IMR-90 (cell line): ENCODE measurements around the gene KCNK10. TPM values are rescaled to one million over a fixed set of nuclear protein-coding genes. Genes with fewer than 3 reads are reported as not detected.

Experiments used
- ATAC-seq: fragments of 200-7000 bp; cut with Tn5 transposase; 2 replicates; pipeline ENCODE4 v1.9.1; 2020; ENCODE audit warnings: low read depth, mild to moderate bottlenecking, moderate library complexity
- BruUV-seq: library from RNA; stranded (reverse); fragments of 400-500 nt; replicated peaks from 2 replicates; lab custom pipeline; 2021; lab: Mats Ljungman, UMichigan
- CTCF ChIA-PET: fragments of 300-600 bp; formaldehyde crosslinking; extraction: SDS; loops from one replicate; lab custom pipeline; 2021; ENCODE audit warnings: antibody characterized with exemption; lab: Yijun Ruan, JAX
- POLR2A ChIA-PET: fragments of 300-600 bp; sonication (Branson Sonifier 250); formaldehyde crosslinking; loops from one replicate; lab custom pipeline; 2022; ENCODE audit warnings: antibody characterized with exemption; ENCODE audit not compliant: unreplicated experiment; lab: Charles Lee
- DNase-seq: peaks from one replicate; pipeline ENCODE4 v3.0.0; 2013
- H2AFZ ChIP-seq: replicated peaks from 2 replicates; pipeline ENCODE3; 2013; ENCODE audit warnings: low read length, mild to moderate bottlenecking; ENCODE audit not compliant: poor library complexity
- H2AK5ac ChIP-seq: 2 replicates; pipeline ENCODE4 v1.6.1; 2013; ENCODE audit warnings: low read depth, low read length, inconsistent platforms
- H2AK9ac ChIP-seq: replicated peaks from 2 replicates; pipeline ENCODE3; 2013; ENCODE audit warnings: mild to moderate bottlenecking, low read depth, low read length, moderate library complexity; ENCODE audit not compliant: poor library complexity
- H2BK120ac ChIP-seq: 2 replicates; pipeline ENCODE4 v1.6.1; 2013; ENCODE audit warnings: low read depth, low read length, inconsistent platforms
- H2BK15ac ChIP-seq: 3 replicates; pipeline ENCODE4 v1.6.1; 2013; ENCODE audit warnings: low read depth, low read length, inconsistent platforms
- H2BK20ac ChIP-seq: 2 replicates; pipeline ENCODE4 v1.6.1; 2013; ENCODE audit warnings: low read depth, mild to moderate bottlenecking, inconsistent platforms, low read length, moderate library complexity
- H2BK5ac ChIP-seq: 2 replicates; pipeline ENCODE4 v1.6.1; 2013; ENCODE audit warnings: mild to moderate bottlenecking, low read depth, low read length, inconsistent platforms; ENCODE audit not compliant: poor library complexity, severe bottlenecking
- H3K14ac ChIP-seq: replicated peaks from 2 replicates; pipeline ENCODE4 v1.6.1; 2013; ENCODE audit warnings: low read depth, low read length, inconsistent platforms
- H3K18ac ChIP-seq: 2 replicates; pipeline ENCODE4 v1.6.1; 2013; ENCODE audit warnings: low read depth, low read length, control low read depth
- H3K23ac ChIP-seq: 2 replicates; pipeline ENCODE4 v1.6.1; 2013; ENCODE audit warnings: low read depth, low read length, inconsistent platforms
- H3K27ac ChIP-seq: 2 replicates; pipeline ENCODE4 v1.5.1; 2013; ENCODE audit warnings: mild to moderate bottlenecking, control low read depth, low read length; ENCODE audit not compliant: insufficient read depth
- H3K27me3 ChIP-seq: 2 replicates; pipeline ENCODE4 v1.6.1; 2013; ENCODE audit warnings: low read length; ENCODE audit not compliant: control insufficient read depth, insufficient read depth
- H3K36me3 ChIP-seq: 2 replicates; pipeline ENCODE4 v1.6.1; 2013; ENCODE audit warnings: low read length, mixed read lengths; ENCODE audit not compliant: control insufficient read depth, insufficient read depth
- H3K4ac ChIP-seq: 2 replicates; pipeline ENCODE4 v1.6.1; 2013; ENCODE audit warnings: low read depth, low read length, inconsistent platforms
- H3K4me1 ChIP-seq: 2 replicates; pipeline ENCODE4 v1.6.1; 2013; ENCODE audit warnings: low read length, mixed read lengths; ENCODE audit not compliant: control insufficient read depth, insufficient read depth
- H3K4me2 ChIP-seq: 2 replicates; pipeline ENCODE4 v1.6.1; 2013; ENCODE audit warnings: low read depth, mild to moderate bottlenecking, control low read depth, low read length, moderate library complexity
- H3K4me3 ChIP-seq: 2 replicates; pipeline ENCODE4 v1.5.1; 2013; ENCODE audit warnings: low read depth, mild to moderate bottlenecking, control low read depth, low read length, moderate library complexity; ENCODE audit not compliant: insufficient read depth
- H3K56ac ChIP-seq: 2 replicates; pipeline ENCODE4 v1.6.1; 2013; ENCODE audit warnings: low read length, inconsistent platforms; ENCODE audit not compliant: insufficient read depth; ENCODE audit errors: extremely low read depth
- H3K79me1 ChIP-seq, 2 experiments: 2 replicates each; pipeline ENCODE4 v1.6.1; 2013; ENCODE audit warnings: low read length in 2 of 2, inconsistent platforms in 1 of 2, low read depth in 1 of 2
- H3K9ac ChIP-seq: 2 replicates; pipeline ENCODE4 v1.6.1; 2013; ENCODE audit warnings: low read depth, low read length, control low read depth
- H3K9me1 ChIP-seq: 2 replicates; pipeline ENCODE4 v1.6.1; 2013; ENCODE audit warnings: low read length, inconsistent platforms; ENCODE audit not compliant: insufficient read depth
- H3K9me3 ChIP-seq: 2 replicates; pipeline ENCODE4 v1.6.1; 2013; ENCODE audit warnings: low read length; ENCODE audit not compliant: control insufficient read depth, insufficient read depth
- H4K20me1 ChIP-seq: 2 replicates; pipeline ENCODE4 v1.6.1; 2013; ENCODE audit warnings: low read length, inconsistent platforms; ENCODE audit not compliant: insufficient read depth
- H4K5ac ChIP-seq: 2 replicates; pipeline ENCODE4 v1.6.1; 2013; ENCODE audit warnings: mild to moderate bottlenecking, low read depth, low read length, control low read depth
- H4K8ac ChIP-seq, 2 experiments: 2 replicates each; pipeline ENCODE4 v1.6.1; 2013; ENCODE audit warnings: low read depth in 2 of 2, low read length in 2 of 2, control low read depth in 1 of 2, inconsistent platforms in 1 of 2
- H4K91ac ChIP-seq: 2 replicates; pipeline ENCODE4 v1.6.1; 2013; ENCODE audit warnings: low read depth, low read length, inconsistent platforms; ENCODE audit not compliant: insufficient read depth
- BHLHE40 ChIP-seq: fragments of 150-350 bp; IDR thresholded peaks from 2 replicates; pipeline ENCODE4 v1.6.1; 2016; ENCODE audit warnings: mild to moderate bottlenecking, low read depth, low read length
- CEBPB ChIP-seq: IDR thresholded peaks from 2 replicates; pipeline ENCODE4 v1.6.1; 2012; ENCODE audit warnings: low read depth, low read length, improper control_type of control experiment
- CHD1 ChIP-seq: IDR thresholded peaks from 2 replicates; pipeline ENCODE4 v1.6.1; 2012; ENCODE audit warnings: low read depth, low read length, improper control_type of control experiment
- FOS ChIP-seq: fragments of 150-350 bp; IDR thresholded peaks from 2 replicates; pipeline ENCODE4 v1.6.1; 2016; ENCODE audit warnings: low read depth, low read length
- MAFK ChIP-seq: IDR thresholded peaks from 2 replicates; pipeline ENCODE4 v1.6.1; 2012; ENCODE audit warnings: low read depth, low read length, improper control_type of control experiment
- MAZ ChIP-seq: IDR thresholded peaks from 2 replicates; pipeline ENCODE4 v1.6.1; 2012; ENCODE audit warnings: low read depth, mild to moderate bottlenecking, low read length, improper control_type of control experiment, moderate library complexity, borderline replicate concordance
- MXI1 ChIP-seq: IDR thresholded peaks from 2 replicates; pipeline ENCODE4 v1.6.1; 2012; ENCODE audit warnings: low read depth, mild to moderate bottlenecking, low read length, moderate library complexity, borderline replicate concordance
- NFE2L2 ChIP-seq: fragments of 150-350 bp; IDR thresholded peaks from 2 replicates; pipeline ENCODE4 v1.6.1; 2016; ENCODE audit warnings: low read depth, mild to moderate bottlenecking, low read length
- POLR2A ChIP-seq: IDR thresholded peaks from 2 replicates; pipeline ENCODE4 v1.6.1; 2012; ENCODE audit warnings: mild to moderate bottlenecking, low read depth, low read length
- RAD21 ChIP-seq: IDR thresholded peaks from 2 replicates; pipeline ENCODE4 v1.6.1; 2012; ENCODE audit warnings: low read length, improper control_type of control experiment
- RCOR1 ChIP-seq: IDR thresholded peaks from 2 replicates; pipeline ENCODE4 v1.6.1; 2012; ENCODE audit warnings: mild to moderate bottlenecking, low read length, improper control_type of control experiment; ENCODE audit not compliant: insufficient replicate concordance
- RFX5 ChIP-seq: IDR thresholded peaks from 2 replicates; pipeline ENCODE4 v1.8.0; 2012; ENCODE audit warnings: low read depth, mild to moderate bottlenecking, low read length, moderate library complexity
- SMC3 ChIP-seq: fragments of 150-350 bp; IDR thresholded peaks from 2 replicates; pipeline ENCODE4 v1.6.1; 2016; ENCODE audit warnings: low read depth, mild to moderate bottlenecking, antibody characterized with exemption, low read length, moderate library complexity
- WGBS, 2 experiments: methylation state at CpG; one replicate each; pipeline versions ENCODE4 v1.1.5 to v1.1.7; 2013; ENCODE audit warnings: missing lambda C conversion rate in 2 of 2; ENCODE audit not compliant: insufficient read length in 1 of 2; ENCODE audit errors: extremely low coverage in 2 of 2; 5-methylcytosine and 5-hydroxymethylcytosine counted together
- dilution Hi-C: fragments of 300-500 bp; cut with HindIII; formaldehyde crosslinking; loops from one replicate; pipeline ENCODE4 v1.14.3; 2018; ENCODE audit warnings: low sequenced_read_pairs; ENCODE audit not compliant: unreplicated experiment
- in situ Hi-C: fragments of 300-500 bp; cut with MboI; formaldehyde crosslinking; loops from 3 replicates; pipeline ENCODE4 v1.14.3; 2019; ENCODE audit warnings: low sequenced_read_pairs, inconsistent platforms, mixed read lengths
- intact Hi-C: fragments of 100-400 bp; cut with micrococcal nuclease; formaldehyde crosslinking; loops from 2 replicates; pipeline ENCODE4 v1.10.0; 2022
- polyA plus RNA-seq, 3 experiments: library from polyadenylated mRNA; depleted of rRNA; stranded (reverse); fragments of >200 nt; gene quantifications; 2 replicates each; pipeline ENCODE4 v1.2.3, GENCODE V29; 2012; ENCODE audit warnings: low replicate concordance in 1 of 3
- total RNA-seq: library from RNA; depleted of rRNA; stranded (reverse); fragments of >200 nt; gene quantifications from 2 replicates; pipeline ENCODE4 v1.2.3, GENCODE V29; 2012
- TF ChIP-seq, protein P1 (sequence below): fragments of 150-350 bp; IDR thresholded peaks from 2 replicates; pipeline ENCODE4 v1.6.1; 2016; ENCODE audit warnings: low read depth, mild to moderate bottlenecking, low read length, moderate library complexity, borderline replicate concordance
- TF ChIP-seq, protein P2 (sequence below): fragments of 150-350 bp; IDR thresholded peaks from 2 replicates; pipeline ENCODE4 v1.6.1; 2017; ENCODE audit warnings: mild to moderate bottlenecking, antibody characterized with exemption, low read length, low read depth
- TF ChIP-seq, protein P3 (sequence below): conservative IDR thresholded peaks from 2 replicates; pipeline ENCODE4 v1.5.1; 2012; ENCODE audit warnings: mild to moderate bottlenecking, low read depth, low read length, improper control_type of control experiment

KCNK10 gene
- total and polyA plus RNA-seq, 2 of the 4 experiments (the other 2 are of a cell fraction), result not detected

DNA sequence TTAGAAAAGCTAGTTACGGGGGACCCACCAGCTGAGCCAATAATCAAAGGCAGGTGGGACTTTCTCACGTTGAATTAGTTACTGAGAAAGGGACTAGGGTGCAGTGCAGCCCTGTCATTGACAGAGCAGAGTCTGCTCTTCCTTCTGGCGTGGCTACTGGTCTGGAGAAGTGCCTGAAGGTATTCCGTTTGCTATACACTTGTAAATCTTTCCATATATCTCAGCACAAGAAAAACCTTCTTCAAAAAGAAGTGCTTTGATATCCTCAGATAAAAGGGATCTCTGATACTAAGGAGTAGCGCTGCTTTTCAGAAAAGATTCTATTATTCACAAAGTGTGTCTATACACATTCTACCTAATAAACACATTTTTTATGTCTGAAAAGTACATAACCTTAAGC is 91.5 kb downstream of the KCNK10 start:
- H3K4ac ChIP-seq, result no peak overlapping the region
- H3K4me3 ChIP-seq, result no peak overlapping the region
- H3K56ac ChIP-seq, result no peak overlapping the region
- H3K18ac ChIP-seq, result no peak overlapping the region
- no peak overlapping the region for H3K27ac ChIP-seq
- H3K4me1 ChIP-seq, result no peaks in the 10 kb centered on the region
- no peak overlapping the region for H4K5ac ChIP-seq
- WGBS, 2 experiments, result no CpG with 5 or more reads among the region's 5 CpGs
- no TSS peak for BruUV-seq
- H2BK5ac ChIP-seq, result no peak overlapping the region
- no peaks in the 10 kb centered on the region for H3K27me3 ChIP-seq
- no peak overlapping the region for H3K23ac ChIP-seq
- ChIA-PET POLR2A (no interaction called here), CTCF (interaction anchor here (0.6 kb wide), 1 partner anchor 209 kb away, joined by 3 read pairs; no protein-coding TSS in a partner anchor)
- H3K9me3 ChIP-seq, result no peaks in the 10 kb centered on the region; the same call in 1 of the 2 replicates
- no peak overlapping the region for H2BK15ac ChIP-seq
- no peaks in the 10 kb centered on the region for H4K20me1 ChIP-seq
- H2AK5ac ChIP-seq, result no peak overlapping the region
- H3K9me1 ChIP-seq, result no peaks in the 10 kb centered on the region
- H3K4me2 ChIP-seq, result no peak overlapping the region
- H4K91ac ChIP-seq, result no peak overlapping the region
- no peak for ATAC-seq
- no peak overlapping the region for H4K8ac ChIP-seq
- no peak overlapping the region for H2AK9ac ChIP-seq
- intact Hi-C loops (no loop called here), dilution Hi-C loops (no loop called here), in situ Hi-C loops (no loop called here)
- no peaks in the 10 kb centered on the region for H3K36me3 ChIP-seq
- H2BK20ac ChIP-seq, result no peak overlapping the region
- DNase-seq, result no peak
- no peak for TF ChIP-seq POLR2A
- TF ChIP-seq NFE2L2, result no peak
- no peak for TF ChIP-seq CEBPB
- TF ChIP-seq, protein P1, sequence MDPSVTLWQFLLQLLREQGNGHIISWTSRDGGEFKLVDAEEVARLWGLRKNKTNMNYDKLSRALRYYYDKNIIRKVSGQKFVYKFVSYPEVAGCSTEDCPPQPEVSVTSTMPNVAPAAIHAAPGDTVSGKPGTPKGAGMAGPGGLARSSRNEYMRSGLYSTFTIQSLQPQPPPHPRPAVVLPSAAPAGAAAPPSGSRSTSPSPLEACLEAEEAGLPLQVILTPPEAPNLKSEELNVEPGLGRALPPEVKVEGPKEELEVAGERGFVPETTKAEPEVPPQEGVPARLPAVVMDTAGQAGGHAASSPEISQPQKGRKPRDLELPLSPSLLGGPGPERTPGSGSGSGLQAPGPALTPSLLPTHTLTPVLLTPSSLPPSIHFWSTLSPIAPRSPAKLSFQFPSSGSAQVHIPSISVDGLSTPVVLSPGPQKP, result no peak
- no peak for TF ChIP-seq RCOR1
- TF ChIP-seq, protein P2, sequence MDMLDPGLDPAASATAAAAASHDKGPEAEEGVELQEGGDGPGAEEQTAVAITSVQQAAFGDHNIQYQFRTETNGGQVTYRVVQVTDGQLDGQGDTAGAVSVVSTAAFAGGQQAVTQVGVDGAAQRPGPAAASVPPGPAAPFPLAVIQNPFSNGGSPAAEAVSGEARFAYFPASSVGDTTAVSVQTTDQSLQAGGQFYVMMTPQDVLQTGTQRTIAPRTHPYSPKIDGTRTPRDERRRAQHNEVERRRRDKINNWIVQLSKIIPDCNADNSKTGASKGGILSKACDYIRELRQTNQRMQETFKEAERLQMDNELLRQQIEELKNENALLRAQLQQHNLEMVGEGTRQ, result no peak
- TF ChIP-seq FOS, result no peak
- no peak for TF ChIP-seq CHD1
- TF ChIP-seq MAFK, result no peak
- no peak for TF ChIP-seq SMC3
- TF ChIP-seq BHLHE40, result no peak
- TF ChIP-seq RFX5, result no peak
- TF ChIP-seq MXI1, result no peak
- TF ChIP-seq RAD21, result no peak
- no peak for TF ChIP-seq MAZ
- TF ChIP-seq, protein P3, sequence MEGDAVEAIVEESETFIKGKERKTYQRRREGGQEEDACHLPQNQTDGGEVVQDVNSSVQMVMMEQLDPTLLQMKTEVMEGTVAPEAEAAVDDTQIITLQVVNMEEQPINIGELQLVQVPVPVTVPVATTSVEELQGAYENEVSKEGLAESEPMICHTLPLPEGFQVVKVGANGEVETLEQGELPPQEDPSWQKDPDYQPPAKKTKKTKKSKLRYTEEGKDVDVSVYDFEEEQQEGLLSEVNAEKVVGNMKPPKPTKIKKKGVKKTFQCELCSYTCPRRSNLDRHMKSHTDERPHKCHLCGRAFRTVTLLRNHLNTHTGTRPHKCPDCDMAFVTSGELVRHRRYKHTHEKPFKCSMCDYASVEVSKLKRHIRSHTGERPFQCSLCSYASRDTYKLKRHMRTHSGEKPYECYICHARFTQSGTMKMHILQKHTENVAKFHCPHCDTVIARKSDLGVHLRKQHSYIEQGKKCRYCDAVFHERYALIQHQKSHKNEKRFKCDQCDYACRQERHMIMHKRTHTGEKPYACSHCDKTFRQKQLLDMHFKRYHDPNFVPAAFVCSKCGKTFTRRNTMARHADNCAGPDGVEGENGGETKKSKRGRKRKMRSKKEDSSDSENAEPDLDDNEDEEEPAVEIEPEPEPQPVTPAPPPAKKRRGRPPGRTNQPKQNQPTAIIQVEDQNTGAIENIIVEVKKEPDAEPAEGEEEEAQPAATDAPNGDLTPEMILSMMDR, result no peak
- no peak overlapping the region for H2BK120ac ChIP-seq
- H3K14ac ChIP-seq, result no peak overlapping the region
- no peaks in the 10 kb centered on the region for H3K79me1 ChIP-seq
- H3K9ac ChIP-seq, result no peak overlapping the region
- no peak overlapping the region for H2AFZ ChIP-seq
